Activated B cell treated with CpG ODN at 0.5 μM for 24 hours (primary cell): ENCODE measurements around the gene ARRDC5. TPM values are rescaled to one million over a fixed set of nuclear protein-coding genes. Genes with fewer than 3 reads are reported as not detected.
"Not testable (repeated sequence)": the region's sequence is repeated elsewhere in the genome, so short reads cannot be mapped to it uniquely, and the experiment has no call there.

Source experiments
- ATAC-seq: fragments of 200-7000 bp; cut with Tn5 transposase; one replicate; pipeline ENCODE4 v1.10.0; 2021; ENCODE audit warnings: low read depth, mild to moderate bottlenecking, moderate library complexity
- CTCF ChIA-PET: fragments of 350-600 bp; sonication (Branson Sonifier 250); formaldehyde crosslinking; loops from one replicate; lab custom pipeline; 2021; ENCODE audit warnings: antibody characterized with exemption; lab: Charles Lee
- POLR2A ChIA-PET: fragments of 350-600 bp; sonication (Branson Sonifier 250); formaldehyde crosslinking; loops from one replicate; lab custom pipeline; 2021; ENCODE audit warnings: antibody characterized with exemption; lab: Charles Lee
- DNase-seq: peaks from one replicate; pipeline ENCODE4 v3.0.0; 2022
- H3K27ac Mint-ChIP-seq: one replicate; pipeline ENCODE4 v1.8.0; 2020; ENCODE audit warnings: mixed read lengths
- H3K27me3 Mint-ChIP-seq: one replicate; pipeline ENCODE4 v1.8.0; 2021; ENCODE audit warnings: mixed read lengths
- H3K36me3 Mint-ChIP-seq: one replicate; pipeline ENCODE4 v1.8.0; 2021; ENCODE audit warnings: low read depth, mixed read lengths
- H3K4me1 Mint-ChIP-seq: one replicate; pipeline ENCODE4 v1.8.0; 2021; ENCODE audit warnings: mixed read lengths
- H3K4me3 Mint-ChIP-seq: one replicate; pipeline ENCODE4 v1.8.0; 2020; ENCODE audit warnings: mild to moderate bottlenecking, mixed read lengths
- H3K9me3 Mint-ChIP-seq: one replicate; pipeline ENCODE4 v1.8.0; 2020; ENCODE audit warnings: mixed read lengths
- CTCF ChIP-seq: fragments of 200-600 bp; IDR thresholded peaks from one replicate; pipeline ENCODE4 v1.8.0; 2022; ENCODE audit warnings: antibody characterized with exemption, mild to moderate bottlenecking
- intact Hi-C: fragments of 100-400 bp; cut with micrococcal nuclease; formaldehyde crosslinking; loops from one replicate; pipeline ENCODE4 v1.15.1; 2024
- total RNA-seq: library from RNA; stranded (reverse); gene quantifications from 2 replicates; pipeline ENCODE4 v1.2.3, GENCODE V29; 2022

The ARRDC5 gene
- total RNA-seq, 1 donor from 2014 or later = 4.3 TPM

- no peaks in the 10 kb centered on the region for H3K9me3 Mint-ChIP-seq
- ATAC-seq = no peak
- ChIA-PET CTCF (no interaction called here), POLR2A (interaction anchor here (0.6 kb wide), 1 partner anchor 9 kb away, joined by 3 read pairs; no protein-coding TSS in a partner anchor)
- intact Hi-C loops = no loop called here
- H3K4me1 Mint-ChIP-seq = peaks cover 19% of the 10 kb centered on the region
- no peaks in the 10 kb centered on the region for H3K27me3 Mint-ChIP-seq
- H3K36me3 Mint-ChIP-seq = peaks cover 32% of the 10 kb centered on the region
- H3K27ac Mint-ChIP-seq = no peak overlapping the region
- TF ChIP-seq CTCF = no peak
- no peak overlapping the region for H3K4me3 Mint-ChIP-seq
- no peak for DNase-seq
Observed at GRCh38 chr19:4861147-4861546, 41.5 kb downstream of the ARRDC5 start.

- H3K36me3 Mint-ChIP-seq = peaks cover 42% of the 10 kb centered on the region
- DNase-seq (no peak), ATAC-seq (no peak)
- H3K27me3 Mint-ChIP-seq = no peaks in the 10 kb centered on the region
- intact Hi-C loops = no loop called here
- peaks cover 18% of the 10 kb centered on the region for H3K4me1 Mint-ChIP-seq
- no peak overlapping the region for H3K27ac Mint-ChIP-seq
- TF ChIP-seq CTCF = no peak
- no peak overlapping the region for H3K4me3 Mint-ChIP-seq
- CTCF ChIA-PET = interaction anchor here (1.9 kb wide), 1 partner anchor 50 kb away, joined by 6 read pairs; no protein-coding TSS in a partner anchor
- POLR2A ChIA-PET = interaction anchor here (0.6 kb wide), 1 partner anchor 1905 kb away, joined by 11 read pairs; no protein-coding TSS in a partner anchor
- no peaks in the 10 kb centered on the region for H3K9me3 Mint-ChIP-seq
Observed at GRCh38 chr19:4859697-4860096, 43.0 kb downstream of the ARRDC5 start.

- H3K4me3 Mint-ChIP-seq, H3K27ac Mint-ChIP-seq, H3K27me3 Mint-ChIP-seq, intact Hi-C loops, POLR2A ChIA-PET, H3K9me3 Mint-ChIP-seq, DNase-seq, ATAC-seq, H3K4me1 Mint-ChIP-seq: not testable (repeated sequence)
- peaks cover 49% of the 10 kb centered on the region for H3K36me3 Mint-ChIP-seq
- CTCF ChIA-PET = interaction anchor here (10.7 kb wide), 1 partner anchor 46 kb away, joined by 292 read pairs; no protein-coding TSS in a partner anchor
Observed at GRCh38 chr19:4856468-4856867, 46.2 kb downstream of the ARRDC5 start.

GRCh38 chr19:4853506-4853905 is 49.2 kb downstream of the ARRDC5 start:
- H3K9me3 Mint-ChIP-seq, H3K4me3 Mint-ChIP-seq, H3K27ac Mint-ChIP-seq, DNase-seq, H3K27me3 Mint-ChIP-seq, ATAC-seq: not testable (repeated sequence)
- intact Hi-C loops = loop anchor here (5.0 kb wide), 1 partner anchor 121 kb away; no protein-coding TSS in a partner anchor
- POLR2A ChIA-PET = interaction anchor here (0.9 to 1.5 kb wide), 2 partner anchors 13 to 45 kb away, joined by 3 to 5 read pairs; partner anchors contain the start of gene PLIN3
- Mint-ChIP-seq H3K4me1 (peaks cover 14% of the 10 kb centered on the region), H3K36me3 (peaks cover 32% of the 10 kb centered on the region)
- CTCF ChIA-PET = interaction anchor here (0.6 to 10.7 kb wide), 5 partner anchors 9 to 310 kb away, joined by 3 to 292 read pairs (median 3); no protein-coding TSS in a partner anchor

GRCh38 chr19:4852484-4852883 is 50.2 kb downstream of the ARRDC5 start:
- ChIA-PET CTCF (interaction anchor here (1.0 to 10.7 kb wide), 3 partner anchors 28 to 120 kb away, joined by 3 to 292 read pairs (median 6); no protein-coding TSS in a partner anchor), POLR2A (interaction anchor here (0.6 to 3.1 kb wide), 2 partner anchors 9 to 42 kb away, joined by 3 to 30 read pairs; no protein-coding TSS in a partner anchor)
- no peak for ATAC-seq
- H3K27me3 Mint-ChIP-seq = no peaks in the 10 kb centered on the region
- no peak for TF ChIP-seq CTCF
- intact Hi-C loops = loop anchor here (5.0 kb wide), 1 partner anchor 120 kb away; no protein-coding TSS in a partner anchor
- DNase-seq = no peak
- peaks cover 17% of the 10 kb centered on the region for H3K4me1 Mint-ChIP-seq
- peaks cover 33% of the 10 kb centered on the region for H3K36me3 Mint-ChIP-seq
- H3K4me3 Mint-ChIP-seq = no peak overlapping the region
- H3K27ac Mint-ChIP-seq = no peak overlapping the region
- no peaks in the 10 kb centered on the region for H3K9me3 Mint-ChIP-seq
